ENCODE measurements around the gene CNN1.

DNA sequence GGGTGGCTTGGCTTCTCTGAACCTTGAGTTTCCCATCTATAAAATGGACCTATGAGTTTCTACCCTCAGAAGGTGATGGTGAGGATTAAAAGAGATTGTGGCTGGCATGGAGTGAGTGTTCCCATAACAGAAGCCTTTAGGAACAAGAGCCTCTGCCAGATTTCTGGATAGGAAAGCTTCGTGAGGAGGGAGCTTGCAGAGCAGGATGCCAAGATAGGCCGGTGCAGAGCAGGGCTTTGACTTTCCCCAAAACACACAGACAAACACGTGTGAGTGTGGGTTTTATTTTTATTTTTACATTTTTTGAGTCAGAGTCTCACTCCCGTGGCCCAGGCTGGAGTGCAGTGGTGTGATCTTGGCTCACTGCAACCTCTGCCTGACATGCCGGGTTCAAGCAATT is 3.7 kb upstream of the CNN1 start:
- TF ChIP-seq CTCF (conservative IDR thresholded peaks at IDR 0.05; ENCODE audit: low read length) (no peak), EZH2phosphoT487 (IDR thresholded peaks at IDR 0.05; ENCODE audit: borderline replicate concordance) (no peak)

Measured in Loucy (cell line).